Liver (tissue), 9 donors: ENCODE measurements around the gene ALKBH5. TPM values are rescaled to one million over a fixed set of nuclear protein-coding genes. Genes with fewer than 3 reads are reported as not detected.

Source experiments
- DNase-seq: peaks from one replicate; pipeline ENCODE4 v3.0.0-alpha.2; 2017; ENCODE audit warnings: low spot score
- H3K27ac ChIP-seq, 2 donors: one replicate each; pipeline ENCODE4 v1.7.0; 2013; ENCODE audit warnings: inconsistent platforms in 2 of 2, low read length in 2 of 2, control low read depth in 1 of 2, low read depth in 1 of 2, mild to moderate bottlenecking in 1 of 2
- H3K27me3 ChIP-seq, 4 donors: one replicate each; pipeline versions ENCODE4 v1.6.1 to v1.7.0; 2013; ENCODE audit warnings: low read length in 3 of 4, inconsistent platforms in 1 of 4, mild to moderate bottlenecking in 1 of 4, moderate library complexity in 1 of 4; ENCODE audit not compliant: control insufficient read depth in 4 of 4, insufficient read depth in 4 of 4
- H3K36me3 ChIP-seq, 4 donors: one replicate each; pipeline versions ENCODE4 v1.6.1 to v1.7.0; 2013; ENCODE audit warnings: low read length in 3 of 4, mild to moderate bottlenecking in 3 of 4, low read depth in 1 of 4, moderate library complexity in 1 of 4; ENCODE audit not compliant: control insufficient read depth in 4 of 4, insufficient read depth in 3 of 4
- H3K4me1 ChIP-seq, 4 donors: one replicate each; pipeline versions ENCODE4 v1.6.1 to v1.7.0; 2013; ENCODE audit warnings: low read length in 3 of 4, mild to moderate bottlenecking in 3 of 4, moderate library complexity in 1 of 4; ENCODE audit not compliant: control insufficient read depth in 4 of 4, insufficient read depth in 4 of 4
- H3K4me3 ChIP-seq, 3 donors: one replicate each; pipeline versions ENCODE4 v1.6.1 to v1.7.0; 2013; ENCODE audit warnings: low read length in 3 of 3, control low read depth in 1 of 3, low read depth in 1 of 3, mild to moderate bottlenecking in 1 of 3
- H3K9ac ChIP-seq, 2 donors: one replicate each; pipeline ENCODE4 v1.7.0; 2013; ENCODE audit warnings: low read length in 2 of 2, mild to moderate bottlenecking in 2 of 2, moderate library complexity in 2 of 2, control low read depth in 1 of 2, low read depth in 1 of 2
- H3K9me3 ChIP-seq, 4 donors: one replicate each; pipeline versions ENCODE4 v1.6.1 to v1.7.0; 2013; ENCODE audit warnings: low read length in 3 of 4; ENCODE audit not compliant: control insufficient read depth in 4 of 4
- ATF3 ChIP-seq: IDR thresholded peaks from 2 replicates; pipeline ENCODE4 v1.6.1; 2016; ENCODE audit warnings: antibody characterized with exemption
- CTCF ChIP-seq: fragments of 150-350 bp; IDR thresholded peaks from 2 replicates; pipeline ENCODE4 v1.5.1; 2017; ENCODE audit warnings: improper control_type of control experiment, low read depth, low read length; ENCODE audit not compliant: missing input control
- EGR1 ChIP-seq, 2 donors: IDR thresholded peaks; 2 replicates each; pipeline ENCODE4 v1.6.1; 2016 to 2018; ENCODE audit warnings: antibody characterized with exemption in 2 of 2, low read depth in 2 of 2
- FOXA1 ChIP-seq: IDR thresholded peaks from 2 replicates; pipeline ENCODE4 v1.6.1; 2016; ENCODE audit warnings: antibody characterized with exemption
- FOXA2 ChIP-seq: IDR thresholded peaks from 2 replicates; pipeline ENCODE4 v1.6.1; 2016; ENCODE audit warnings: antibody characterized with exemption
- GABPA ChIP-seq, 2 donors: IDR thresholded peaks in 1 of 2; conservative IDR thresholded peaks in 1 of 2; 2 replicates each; pipeline ENCODE4 v1.6.1; 2016; ENCODE audit warnings: antibody characterized with exemption in 2 of 2, mild to moderate bottlenecking in 1 of 2, moderate library complexity in 1 of 2
- HNF4A ChIP-seq, 2 donors: conservative IDR thresholded peaks; 2 replicates each; pipeline ENCODE4 v1.6.1; 2016; ENCODE audit warnings: antibody characterized with exemption in 2 of 2, mild to moderate bottlenecking in 2 of 2
- HNF4G ChIP-seq: IDR thresholded peaks from 2 replicates; pipeline ENCODE4 v1.6.1; 2016; ENCODE audit warnings: antibody characterized with exemption
- JUND ChIP-seq, 2 donors: IDR thresholded peaks; 2 replicates each; pipeline ENCODE4 v1.6.1; 2016; ENCODE audit warnings: antibody characterized with exemption in 2 of 2
- MAX ChIP-seq: IDR thresholded peaks from 2 replicates; pipeline ENCODE4 v1.6.1; 2016; ENCODE audit warnings: antibody characterized with exemption
- NR2F2 ChIP-seq: IDR thresholded peaks from 2 replicates; pipeline ENCODE4 v1.6.1; 2016; ENCODE audit warnings: antibody characterized with exemption
- RAD21 ChIP-seq, 2 donors: IDR thresholded peaks; 2 replicates each; pipeline ENCODE4 v1.6.1; 2016; ENCODE audit warnings: antibody characterized with exemption in 2 of 2, mild to moderate bottlenecking in 2 of 2
- REST ChIP-seq: IDR thresholded peaks from 2 replicates; pipeline ENCODE4 v1.6.1; 2016; ENCODE audit warnings: antibody characterized with exemption, mild to moderate bottlenecking
- RXRA ChIP-seq, 2 donors: IDR thresholded peaks; 2 replicates each; pipeline ENCODE4 v1.6.1; 2017 to 2018; ENCODE audit warnings: antibody characterized with exemption in 2 of 2, mild to moderate bottlenecking in 1 of 2
- SP1 ChIP-seq: IDR thresholded peaks from 2 replicates; pipeline ENCODE4 v1.6.1; 2018; ENCODE audit warnings: antibody characterized with exemption, mild to moderate bottlenecking
- TAF1 ChIP-seq: conservative IDR thresholded peaks from 2 replicates; pipeline ENCODE4 v1.6.1; 2016; ENCODE audit warnings: antibody characterized with exemption, mild to moderate bottlenecking
- YY1 ChIP-seq: IDR thresholded peaks from 2 replicates; pipeline ENCODE4 v1.6.1; 2016; ENCODE audit warnings: antibody characterized with exemption, mild to moderate bottlenecking
- ZBTB33 ChIP-seq: IDR thresholded peaks from 2 replicates; pipeline ENCODE4 v1.6.1; 2016; ENCODE audit warnings: antibody characterized with exemption
- WGBS: extraction: QIAGEN DNeasy Blood & Tissue Kit; methylation state at CpG from one replicate; pipeline ENCODE4 v1.1.7; 2013; 5-methylcytosine and 5-hydroxymethylcytosine counted together
- polyA plus RNA-seq, 2 donors: library from polyadenylated mRNA; stranded (reverse) in 1 of 2; unstranded in 1 of 2; fragments of 200-250 nt in 1 of 2; fragments of >200 nt in 1 of 2; fragmentation: Nextera tagmentation in 1 of 2; extraction: Ambion mirVana in 1 of 2; gene quantifications; one replicate each; pipeline versions ENCODE4 v1.2.1 to v1.2.3, GENCODE V29; 2013 to 2015
- total RNA-seq, 2 donors: library from RNA; depleted of rRNA; stranded (reverse); fragments of >200 nt; gene quantifications; one replicate each; pipeline ENCODE4 v1.2.3, GENCODE V29; 2014
- donor health status: healthy.
- donor health status: healthy.
- donor health status: healthy.
- donor health status: healthy.
- donor health status: healthy.

The ALKBH5 gene
- total and polyA plus RNA-seq, 4 donors = 30.5 to 67.8 (median 46.3) TPM

- WGBS = 46% methylated on average over 9 of the region's 9 CpGs
- no peaks in the 10 kb centered on the region for H3K9me3 ChIP-seq
- DNase-seq = peak; percentile 71
- peak; percentile 57 for TF ChIP-seq CTCF
- peak; percentile 80 to 90 for TF ChIP-seq RAD21 (IDR thresholded peaks at IDR 0.05)
- TF ChIP-seq YY1 = no peak
- no peak for TF ChIP-seq ZBTB33
- H3K9ac ChIP-seq = no peak overlapping the region
- H3K27me3 ChIP-seq = no peaks in the 10 kb centered on the region
- H3K4me3 ChIP-seq = no peak overlapping the region
- peaks cover 28 to 64% (median 40%) of the 10 kb centered on the region in 4 donors for H3K36me3 ChIP-seq
- H3K4me1 ChIP-seq = peaks cover 0 to 6% (median 1%) of the 10 kb centered on the region in 4 donors
- no peak overlapping the region for H3K27ac ChIP-seq
Observed at GRCh38 chr17:18248300-18248731, 64.7 kb downstream of the ALKBH5 start.

- DNase-seq = no peak
- no peak overlapping the region for H3K27ac ChIP-seq
- WGBS = 94% methylated on average over 7 of the region's 7 CpGs
- no peak overlapping the region for H3K9ac ChIP-seq
- TF ChIP-seq NR2F2 (no peak), JUND (IDR thresholded peaks at IDR 0.05) (no peak), ATF3 (no peak), MAX (no peak), YY1 (no peak), RXRA (IDR thresholded peaks at IDR 0.05) (no peak), EGR1 (IDR thresholded peaks at IDR 0.05; ENCODE audit: low read depth in 2 of 2) (no peak), TAF1 (no peak), SP1 (no peak), GABPA (IDR thresholded peaks at IDR 0.05 in 1 of 2, conservative IDR thresholded peaks at IDR 0.05 in 1 of 2) (no peak), HNF4G (no peak), CTCF (no peak), REST (no peak), FOXA2 (no peak), ZBTB33 (no peak), FOXA1 (no peak), RAD21 (IDR thresholded peaks at IDR 0.05) (no peak), HNF4A (conservative IDR thresholded peaks at IDR 0.05) (no peak)
- no peak overlapping the region for H3K4me3 ChIP-seq
- H3K9me3 ChIP-seq = no peaks in the 10 kb centered on the region
- peaks cover 28 to 66% (median 43%) of the 10 kb centered on the region in 4 donors for H3K36me3 ChIP-seq
- peaks cover 0 to 7% (median under 1%) of the 10 kb centered on the region in 4 donors for H3K4me1 ChIP-seq
- no peaks in the 10 kb centered on the region for H3K27me3 ChIP-seq
Observed at GRCh38 chr17:18248811-18249210, 65.2 kb downstream of the ALKBH5 start.
